SW480 (cell line): ENCODE results near the gene WNT11.
A peak's percentile ranks its signal among the peaks of the same experiment; 100 is the strongest.

ENCODE experiments used
- DNase-seq: peaks from one replicate; pipeline ENCODE4 v3.0.0-alpha.2; 2016; ENCODE audit warnings: low spot score

WNT11 gene

GRCh38 chr11:76218449-76219178 is 12.3 kb upstream of the WNT11 start:
- no peak for DNase-seq

DNA sequence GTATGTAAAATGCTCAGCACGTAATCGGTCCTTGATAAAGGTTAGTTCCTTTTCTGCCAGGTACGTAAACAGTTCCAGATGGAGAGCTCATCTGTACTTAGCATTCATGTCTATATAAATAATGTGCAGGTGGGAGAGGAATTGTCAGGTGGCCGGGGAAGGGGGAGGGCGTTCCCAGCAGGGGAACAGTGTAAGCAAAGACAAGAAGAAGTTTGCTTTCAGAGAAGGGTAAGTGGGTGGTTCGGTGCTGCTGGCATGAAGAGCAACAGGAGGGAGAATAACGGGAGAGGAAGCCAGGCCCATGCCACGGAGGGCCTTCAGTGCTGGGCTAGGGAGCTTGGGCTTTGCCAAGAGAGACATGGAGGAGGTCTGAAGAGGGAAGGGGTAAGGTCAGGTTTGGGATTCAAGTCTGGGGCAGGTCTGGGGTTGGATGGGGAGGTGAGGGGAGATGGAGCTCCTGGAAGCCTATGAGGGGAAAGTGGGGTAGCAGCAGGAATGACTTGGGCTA is 11.4 kb upstream of the WNT11 start:
- DNase-seq: no peak

DNA sequence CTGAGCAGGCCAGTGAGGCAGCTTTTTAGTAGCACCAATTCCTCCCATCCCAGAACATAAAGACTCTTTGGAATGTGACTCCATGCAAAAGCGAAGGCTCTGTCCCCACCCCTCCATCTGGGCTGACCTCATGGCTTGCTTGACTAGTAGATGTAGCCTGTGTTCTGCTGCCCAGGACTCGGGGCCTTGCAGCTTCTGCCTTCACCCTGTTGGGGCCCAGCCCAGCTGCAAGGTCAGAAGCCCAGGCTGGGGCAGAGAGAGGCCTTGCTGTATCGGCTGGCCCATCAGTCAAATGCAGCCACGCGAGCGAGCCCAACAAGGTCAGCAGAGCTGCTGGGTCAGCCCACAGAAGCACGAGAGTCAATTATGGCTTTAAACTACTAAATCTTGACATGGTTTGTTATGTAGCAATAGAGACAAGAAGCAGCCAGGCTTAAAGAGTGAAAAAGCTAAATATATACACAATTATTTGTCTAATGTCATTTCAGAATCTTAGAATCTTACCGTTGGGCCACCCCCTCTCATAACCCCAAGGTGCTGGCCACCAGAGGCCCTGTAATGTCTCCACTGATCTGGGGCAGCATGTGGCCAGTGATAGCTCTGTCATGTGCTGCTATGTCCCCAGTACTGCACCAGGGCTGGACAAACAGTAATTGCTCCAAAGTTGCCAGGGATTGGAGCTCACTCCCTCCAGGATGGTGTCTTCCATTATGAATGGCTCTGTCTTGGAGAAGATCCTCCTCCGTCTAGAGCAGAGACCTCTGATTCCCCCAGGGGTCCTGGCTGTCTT is 10.4 kb upstream of the WNT11 start:
- no peak for DNase-seq

DNA sequence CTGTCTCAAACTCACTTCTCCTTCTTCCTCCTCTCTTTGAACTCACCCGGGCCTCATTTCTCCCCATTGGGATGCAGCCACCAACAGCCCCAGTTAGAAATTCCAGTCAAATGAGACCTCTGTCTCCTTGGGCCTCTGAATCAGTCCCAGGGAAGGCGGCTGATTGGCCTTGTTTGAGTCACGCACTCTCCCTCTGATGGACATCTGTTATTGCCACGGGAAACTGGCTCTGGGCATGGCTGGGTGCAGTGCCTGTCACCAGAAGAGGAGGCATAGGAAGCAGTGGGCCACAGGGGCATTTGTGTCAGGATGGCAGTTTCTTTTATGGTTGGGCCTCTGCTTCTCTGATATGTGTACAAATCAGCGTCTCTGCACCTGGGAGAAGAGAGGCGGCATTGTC is 9.6 kb upstream of the WNT11 start:
- peak; percentile 39 for DNase-seq

- no peak for DNase-seq
Observed at GRCh38 chr11:76214968-76215548, 8.8 kb upstream of the WNT11 start.

DNA sequence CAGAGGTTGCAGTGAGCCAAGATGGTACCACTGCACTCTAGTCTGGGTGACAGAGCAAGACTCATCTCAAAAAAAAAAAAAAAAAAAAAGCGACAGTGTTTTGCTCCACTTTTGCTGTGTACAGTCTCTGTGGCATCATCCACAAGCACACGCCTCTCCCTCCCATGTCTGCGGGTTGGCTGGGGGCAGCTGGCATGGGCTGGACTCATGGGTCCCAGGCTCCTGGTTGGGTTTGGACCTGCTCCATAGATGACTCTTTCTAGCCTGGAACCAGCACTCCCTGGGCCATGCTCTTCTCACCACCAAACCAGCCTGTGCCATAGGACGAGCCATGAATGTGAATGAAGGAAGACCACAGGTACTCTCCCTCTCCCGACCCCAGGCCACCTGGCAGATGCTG is 7.9 kb upstream of the WNT11 start:
- DNase-seq: no peak

DNA sequence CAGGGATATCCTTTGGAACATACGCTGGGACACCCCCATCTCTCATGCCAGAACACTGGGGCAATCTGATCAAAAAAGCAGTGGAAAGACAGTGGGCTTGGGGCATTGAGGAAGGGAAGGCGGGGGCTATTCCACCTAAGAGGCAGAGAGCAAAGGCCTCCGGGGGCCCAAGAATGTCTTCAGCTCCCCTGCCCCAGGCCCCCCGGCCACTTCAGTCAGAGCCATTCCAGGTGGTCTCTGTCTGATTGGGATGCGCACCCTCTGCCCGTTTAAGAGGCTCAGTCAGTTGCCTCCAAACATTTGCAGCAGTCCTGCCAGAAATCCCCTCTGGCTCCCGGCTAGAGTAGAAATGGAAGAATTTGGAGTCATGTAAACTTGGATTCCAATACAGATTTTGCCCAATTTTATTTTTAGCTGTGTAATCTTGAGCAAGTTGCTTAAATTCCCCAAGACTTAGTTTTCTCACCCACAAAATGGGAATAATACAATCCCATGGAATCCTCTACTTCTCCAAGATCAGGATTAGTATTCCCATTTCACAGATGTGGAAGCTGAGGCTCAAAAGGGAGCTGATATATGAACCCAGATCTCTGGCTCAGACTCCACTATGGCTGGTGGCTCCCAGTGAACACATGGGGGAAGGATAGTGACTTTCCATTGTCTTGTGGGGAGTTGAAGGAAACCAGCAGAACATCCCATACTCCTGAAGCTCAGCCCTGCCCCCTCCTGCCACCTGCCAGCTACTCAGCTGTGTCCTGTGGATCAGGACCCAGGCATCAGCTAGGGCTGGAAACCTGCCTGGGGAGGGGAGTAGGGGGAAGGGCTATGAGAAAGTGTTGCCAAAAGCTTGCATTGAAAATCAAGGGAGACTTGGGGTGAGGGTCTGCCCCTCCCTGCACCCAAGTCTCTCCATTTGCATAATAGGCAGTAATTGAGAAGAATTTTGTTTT is 6.1 kb upstream of the WNT11 start:
- DNase-seq: no peak

- DNase-seq: no peak
Observed at GRCh38 chr11:76210931-76211851, 4.9 kb upstream of the WNT11 start.

DNA sequence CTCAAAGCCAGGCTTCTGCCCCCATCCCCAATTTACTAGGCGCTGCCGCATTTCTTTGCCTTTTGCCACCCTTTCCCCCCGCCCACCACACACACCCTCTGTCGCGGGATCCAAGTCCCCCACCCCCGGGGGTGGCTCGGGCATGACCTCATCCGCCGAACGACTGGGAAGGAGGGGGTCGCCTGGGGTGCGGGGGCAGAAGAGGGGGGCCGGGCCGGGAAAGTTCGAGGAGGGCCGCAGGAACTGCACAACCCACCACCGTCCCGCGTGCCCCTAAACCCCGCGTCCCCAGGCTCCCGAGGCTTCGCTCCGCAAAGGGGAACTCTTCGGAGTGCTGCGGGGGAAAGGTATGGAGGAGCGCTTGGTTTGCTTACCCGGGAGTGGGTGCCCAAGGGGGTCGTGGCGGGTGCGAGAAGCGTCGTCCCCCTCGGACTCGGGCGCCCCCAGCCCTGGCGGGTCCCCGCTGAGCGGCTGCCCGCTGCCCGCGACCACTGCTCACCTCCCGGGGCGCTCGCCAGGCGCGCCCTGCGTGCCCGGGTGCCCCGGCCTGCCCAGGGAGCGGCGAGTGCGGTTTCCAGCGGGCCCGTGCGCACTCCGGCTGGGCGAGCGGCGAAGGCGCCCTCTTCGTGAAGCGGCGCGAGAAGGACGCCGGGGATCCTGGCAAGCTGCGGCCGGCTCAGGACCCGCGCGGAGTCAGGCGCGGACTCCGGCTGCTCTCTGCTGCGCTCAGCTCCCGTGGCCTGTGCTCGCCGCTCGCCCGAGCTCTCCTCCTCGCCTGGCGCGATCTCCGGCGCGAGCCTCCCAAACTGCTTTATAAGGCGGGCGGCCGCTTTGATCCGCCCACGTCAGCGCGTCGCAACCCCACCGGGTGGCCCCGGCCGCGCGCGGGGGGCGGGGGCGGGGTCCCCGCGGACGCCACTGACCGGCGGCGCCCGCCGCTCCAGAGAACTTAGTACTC is 4.0 kb upstream of the WNT11 start:
- peak; percentile 65 for DNase-seq

GRCh38 chr11:76209375-76209972 is 3.2 kb upstream of the WNT11 start:
- peak; percentile 41 for DNase-seq

DNA sequence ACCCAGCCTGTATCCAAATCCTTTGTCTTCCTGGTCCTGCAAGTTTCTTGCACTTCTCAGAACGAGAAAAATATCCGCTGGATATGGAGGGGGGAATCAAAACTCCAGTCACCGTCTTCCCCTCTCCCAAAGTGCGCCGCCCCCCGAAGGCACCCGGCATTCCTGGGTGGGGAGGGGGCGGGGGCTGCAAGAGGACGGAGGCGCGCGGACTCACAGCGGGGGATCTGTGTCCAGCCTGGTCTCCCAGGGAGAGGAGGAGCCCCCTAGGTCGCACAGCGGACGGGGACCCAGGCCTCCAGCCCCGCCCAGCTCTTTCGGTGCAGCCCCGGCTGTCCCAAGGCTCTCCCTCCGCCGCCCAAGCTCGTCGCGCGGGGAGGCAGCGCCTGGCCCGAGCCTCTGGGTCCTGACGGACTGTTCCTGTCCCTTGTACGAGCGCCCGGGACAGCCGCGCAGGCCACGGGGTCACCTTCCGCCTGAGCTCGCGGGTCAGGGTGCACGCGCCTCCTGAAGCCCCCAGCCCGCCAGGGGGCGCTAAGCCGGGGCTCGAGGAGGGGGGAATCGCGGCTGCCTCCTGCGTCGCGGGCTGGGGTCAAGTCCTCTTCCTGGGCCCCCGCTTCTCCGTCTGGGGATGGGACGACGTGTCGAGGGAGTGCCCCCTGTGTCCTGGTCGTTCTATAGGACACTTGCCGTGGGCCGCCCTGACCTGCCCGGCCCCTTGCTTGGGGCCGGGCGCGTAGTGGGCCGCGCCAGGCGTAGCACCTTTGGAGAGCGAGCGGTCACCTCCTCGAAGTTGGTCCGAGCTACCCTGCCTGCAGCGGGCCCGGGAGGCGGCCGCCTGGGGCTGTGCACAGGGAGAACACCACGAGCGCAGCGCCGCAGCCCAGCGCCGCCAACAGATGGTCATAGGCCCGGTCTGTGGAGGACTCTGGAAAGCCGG is 2.4 kb upstream of the WNT11 start:
- peak; percentile 70 for DNase-seq

GRCh38 chr11:76207642-76208401 is 1.5 kb upstream of the WNT11 start:
- DNase-seq: peak; percentile 80

DNA sequence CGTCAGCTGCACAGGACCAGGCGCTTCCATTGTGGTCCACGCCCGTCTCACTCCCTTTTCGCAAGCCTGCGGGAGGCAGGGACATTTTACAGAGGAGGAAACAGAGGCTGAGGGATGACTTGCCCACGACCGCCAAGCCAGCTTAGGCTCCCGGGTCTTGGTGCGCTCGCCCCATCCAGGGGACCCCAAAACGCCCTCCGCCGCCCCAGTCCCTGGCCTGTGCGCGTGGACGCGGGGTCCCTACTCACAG is 300 bp downstream of the WNT11 start:
- no peak for DNase-seq

- DNase-seq: no peak
Observed at GRCh38 chr11:76205252-76206076, 838 bp downstream of the WNT11 start.

DNA sequence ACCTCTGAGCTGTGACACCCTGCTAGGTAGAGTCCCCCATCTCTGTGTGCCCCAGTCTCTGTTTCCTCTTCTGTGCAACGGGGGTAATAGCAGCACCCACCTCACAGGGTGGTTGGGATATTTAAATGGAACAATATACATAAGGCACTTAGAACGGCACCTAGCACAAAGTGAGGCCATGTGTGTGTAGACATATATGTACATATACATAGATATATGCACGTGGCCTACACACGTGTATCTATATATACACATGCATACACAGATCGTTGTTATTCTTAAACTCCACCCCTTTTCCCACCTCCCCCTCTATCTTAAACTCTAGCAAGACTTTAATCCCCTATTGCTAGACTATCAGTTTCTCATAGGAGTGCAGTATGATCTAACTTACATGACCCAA is 2.4 kb downstream of the WNT11 start:
- DNase-seq: no peak

DNA sequence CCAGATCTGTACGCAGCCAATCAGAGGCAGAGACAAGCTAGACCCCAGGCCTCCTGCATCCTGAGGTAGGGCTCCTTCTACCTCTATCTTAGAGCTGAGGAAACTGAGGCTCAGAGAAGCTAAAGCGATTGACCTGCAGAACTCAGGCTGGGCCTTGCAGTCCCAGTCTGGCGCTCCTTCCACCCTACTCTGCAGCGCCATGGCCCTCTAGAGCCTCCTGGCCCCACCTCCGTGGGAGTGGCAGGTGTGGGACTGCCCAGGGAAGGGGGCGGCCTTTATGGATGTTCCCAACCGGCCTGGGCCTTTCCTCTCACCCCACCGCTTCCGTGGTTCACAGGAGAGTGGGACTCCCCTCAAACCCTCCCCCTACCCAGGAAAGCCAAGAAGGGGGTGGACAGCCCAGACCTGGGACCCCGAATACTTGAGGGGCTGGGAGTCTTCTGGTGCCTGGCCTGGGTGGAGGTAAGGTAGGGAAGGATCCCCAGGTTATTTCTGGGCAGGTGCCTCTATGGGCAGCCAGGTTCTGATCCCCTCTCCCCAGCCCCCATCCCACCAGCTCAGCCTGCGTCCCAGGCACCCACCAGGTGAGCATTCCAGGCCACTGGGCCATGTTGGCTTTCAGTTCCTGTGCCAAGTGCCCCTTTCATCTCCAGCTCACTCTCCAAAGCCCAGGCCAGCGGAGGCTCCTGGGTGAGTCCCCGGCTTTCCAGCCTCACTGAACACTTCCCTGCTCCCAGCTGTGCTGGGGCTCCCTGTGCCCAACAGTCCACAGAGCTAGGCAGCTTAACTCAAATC is 3.0 kb downstream of the WNT11 start:
- DNase-seq: no peak
